ENCODE results near the gene GIPC2.

DNA sequence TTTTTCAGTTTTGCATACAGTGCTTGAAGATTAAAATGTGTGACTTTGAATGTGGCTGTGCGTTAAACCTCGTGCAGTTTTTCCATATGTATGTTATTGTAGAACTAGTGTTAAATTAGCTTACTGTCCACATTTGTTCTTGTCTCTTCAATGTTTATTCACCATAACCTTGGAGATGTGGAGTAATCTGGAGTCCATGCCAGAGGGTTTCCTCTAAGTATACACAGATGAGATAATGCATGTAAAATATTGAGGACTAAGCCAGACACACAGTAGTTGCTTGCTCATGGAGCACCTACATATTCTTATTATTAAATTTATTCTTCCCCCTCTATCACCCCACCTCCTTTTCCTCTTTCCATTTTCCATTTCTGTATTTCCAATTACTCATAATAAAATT, 7.7 kb upstream of the GIPC2 start:
- TF ChIP-seq, protein P1, sequence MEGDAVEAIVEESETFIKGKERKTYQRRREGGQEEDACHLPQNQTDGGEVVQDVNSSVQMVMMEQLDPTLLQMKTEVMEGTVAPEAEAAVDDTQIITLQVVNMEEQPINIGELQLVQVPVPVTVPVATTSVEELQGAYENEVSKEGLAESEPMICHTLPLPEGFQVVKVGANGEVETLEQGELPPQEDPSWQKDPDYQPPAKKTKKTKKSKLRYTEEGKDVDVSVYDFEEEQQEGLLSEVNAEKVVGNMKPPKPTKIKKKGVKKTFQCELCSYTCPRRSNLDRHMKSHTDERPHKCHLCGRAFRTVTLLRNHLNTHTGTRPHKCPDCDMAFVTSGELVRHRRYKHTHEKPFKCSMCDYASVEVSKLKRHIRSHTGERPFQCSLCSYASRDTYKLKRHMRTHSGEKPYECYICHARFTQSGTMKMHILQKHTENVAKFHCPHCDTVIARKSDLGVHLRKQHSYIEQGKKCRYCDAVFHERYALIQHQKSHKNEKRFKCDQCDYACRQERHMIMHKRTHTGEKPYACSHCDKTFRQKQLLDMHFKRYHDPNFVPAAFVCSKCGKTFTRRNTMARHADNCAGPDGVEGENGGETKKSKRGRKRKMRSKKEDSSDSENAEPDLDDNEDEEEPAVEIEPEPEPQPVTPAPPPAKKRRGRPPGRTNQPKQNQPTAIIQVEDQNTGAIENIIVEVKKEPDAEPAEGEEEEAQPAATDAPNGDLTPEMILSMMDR (optimal IDR thresholded peaks at IDR 0.05 in 1 of 3, IDR thresholded peaks at IDR 0.05 in 1 of 3, conservative IDR thresholded peaks at IDR 0.05 in 1 of 3; ENCODE audit: extremely low read depth in 1 of 3, insufficient read depth in 2 of 3, low read length in 3 of 3), result no peak
- TF ChIP-seq EZH2 (IDR thresholded peaks at IDR 0.05; ENCODE audit: low read length), result no peak

Data from keratinocyte (primary cell).